Measurements from ENCODE around the gene RASSF1. TPM values are rescaled to one million over a fixed set of nuclear protein-coding genes. Genes with fewer than 3 reads are reported as not detected.

The RASSF1 gene
- total and polyA plus RNA-seq, 2 of the 8 experiments (the other 6 are each of a cell fraction or from before 2014, with no cell fraction given) = 10.3 to 15.7 TPM

DNA sequence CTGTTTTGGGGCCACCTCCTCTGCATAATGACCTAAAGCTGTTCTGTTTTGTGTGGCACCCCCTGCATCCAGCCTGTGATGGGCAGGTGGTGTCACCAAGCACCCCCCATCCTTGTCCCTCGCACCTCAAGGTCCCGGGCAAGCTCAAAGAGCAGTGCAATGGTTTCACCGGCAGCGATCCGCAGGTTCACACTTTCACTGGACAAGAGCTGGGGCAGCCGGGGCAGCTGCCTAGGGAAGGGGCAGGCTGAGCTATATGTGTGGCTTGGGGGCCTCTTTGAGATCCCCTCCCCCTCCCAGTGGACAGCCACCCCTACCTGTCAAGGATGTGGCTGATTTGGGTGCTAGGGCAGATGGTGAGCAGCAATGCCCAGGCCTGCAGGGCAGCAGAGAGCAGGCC is 51.5 kb downstream of the RASSF1 start:
- Histone ChIP-seq H3K14ac (ENCODE audit: insufficient read length) (no peak overlapping the region), H3K4me2 (ENCODE audit: insufficient read depth in 1 of 2, low read depth in 2 of 2, low read length in 2 of 2) (no peak overlapping the region), H2BK15ac (ENCODE audit: low read length) (no peak overlapping the region), H2AFZ (ENCODE audit: low read length) (no peak overlapping the region), H3K4me3 (ENCODE audit: extremely low read depth in 1 of 4, insufficient read depth in 2 of 4, low read depth in 3 of 4, low read length in 4 of 4) (no peak overlapping the region), H3K23ac (ENCODE audit: insufficient read length) (no peak overlapping the region), H4K91ac (replicated peaks; ENCODE audit: insufficient read length, low read length) (no peak overlapping the region), H3K36me3 (ENCODE audit: control insufficient read depth in 2 of 4, insufficient read depth in 4 of 4, low read length in 3 of 4) (peaks cover 16 to 29% (median 22%) of the 10 kb centered on the region in 4 experiments), H2BK5ac (ENCODE audit: low read depth, low read length) (no peak overlapping the region), H3K79me1 (ENCODE audit: low read depth, low read length) (peaks cover 8% of the 10 kb centered on the region; the same call in 1 of the 2 replicates), H2BK120ac (replicated peaks; ENCODE audit: low read depth, low read length) (no peak overlapping the region), H4K20me1 (replicated peaks in 1 of 2; ENCODE audit: control insufficient read depth in 1 of 2, insufficient read depth in 2 of 2, low read length in 2 of 2) (peaks cover 0 to 13% of the 10 kb centered on the region in 2 experiments), H3K23me2 (ENCODE audit: low read depth, low read length) (peaks cover 10% of the 10 kb centered on the region), H3K27me3 (replicated peaks in 1 of 4; ENCODE audit: control insufficient read depth in 3 of 4, extremely low read depth in 1 of 4, insufficient read depth in 3 of 4, low read length in 3 of 4) (no peaks in the 10 kb centered on the region; a peak in 1 of 7 replicates), H3K9ac (replicated peaks in 1 of 4; ENCODE audit: extremely low read depth in 1 of 4, low read depth in 3 of 4, low read length in 3 of 4) (no peak overlapping the region), H2AK5ac (ENCODE audit: low read depth, low read length) (no peak overlapping the region), H4K5ac (ENCODE audit: insufficient read length, low read depth, low read length) (no peak overlapping the region), H4K8ac (ENCODE audit: extremely low read depth, insufficient read depth, low read length) (no peak overlapping the region; the same call in 1 of the 2 replicates), H3K9me3 (ENCODE audit: insufficient read depth in 2 of 2, low read depth in 1 of 2, low read length in 1 of 2) (no peaks in the 10 kb centered on the region), H3K4ac (replicated peaks; ENCODE audit: insufficient read length, low read depth, low read length) (no peak overlapping the region), H3K56ac (replicated peaks; ENCODE audit: insufficient read length, low read depth, low read length) (no peak overlapping the region), H2BK12ac (ENCODE audit: low read depth, low read length) (no peak overlapping the region), H3K18ac (ENCODE audit: extremely low read depth, low read length) (no peak overlapping the region), H3K27ac (ENCODE audit: low read depth, low read length) (no peak overlapping the region), H3K79me2 (ENCODE audit: control insufficient read depth in 1 of 2, insufficient read depth in 2 of 2, low read length in 2 of 2) (peaks cover 0 to 15% of the 10 kb centered on the region in 2 experiments; a peak in 3 of 4 replicates), H3K4me1 (replicated peaks in 1 of 4; ENCODE audit: control insufficient read depth in 3 of 4, insufficient read depth in 4 of 4, low read length in 3 of 4) (peaks cover 0 to 7% (median 5%) of the 10 kb centered on the region in 4 experiments; a peak in 4 of 7 replicates), H2BK20ac (ENCODE audit: low read length) (no peak overlapping the region)
- FAIRE-seq (no peak), DNase-seq (ENCODE audit: low read depth in 1 of 2, low spot score in 2 of 2) (no peak)
- WGBS, 2 experiments (ENCODE audit: extremely low coverage in 1 of 2, insufficient coverage in 1 of 2, insufficient read length in 1 of 2, insufficient replicate concordance in 2 of 2, low coverage in 1 of 2, low lambda C conversion rate in 2 of 2, missing lambda C conversion rate in 1 of 2) = 96% methylated on average over 6 of the region's 6 CpGs; no CpG with 5 or more reads in 1 of the 2 experiments
- ChIA-PET POLR2A (ENCODE audit: partially characterized antibody) (interaction anchor here (0.6 to 6.8 kb wide), 6 partner anchors 10 to 41 kb away, joined by 3 to 122 read pairs (median 4); partner anchors contain the start of genes HYAL3, LSMEM2 and NAA80), CTCF (ENCODE audit: partially characterized antibody) (interaction anchor here (1.3 to 4.3 kb wide), 4 partner anchors 9 to 30 kb away, joined by 3 to 13 read pairs (median 8); partner anchors contain the start of gene HYAL1)
- TF ChIP-seq, protein P1, sequence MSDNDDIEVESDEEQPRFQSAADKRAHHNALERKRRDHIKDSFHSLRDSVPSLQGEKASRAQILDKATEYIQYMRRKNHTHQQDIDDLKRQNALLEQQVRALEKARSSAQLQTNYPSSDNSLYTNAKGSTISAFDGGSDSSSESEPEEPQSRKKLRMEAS (IDR thresholded peaks at IDR 0.05) = no peak
- TF ChIP-seq CHD2 (IDR thresholded peaks at IDR 0.05; ENCODE audit: low read length) (no peak), E2F6 (IDR thresholded peaks at IDR 0.05) (no peak), ZNF274 (IDR thresholded peaks at IDR 0.05; ENCODE audit: borderline replicate concordance, extremely low read depth, low read length) (no peak), KDM4A (IDR thresholded peaks at IDR 0.05; ENCODE audit: low read depth, low read length, severe bottlenecking) (no peak), SP1 (IDR thresholded peaks at IDR 0.05; ENCODE audit: low read depth, low read length) (no peak), HDAC6 (IDR thresholded peaks at IDR 0.05; ENCODE audit: low read depth, low read length) (no peak)

Data from H1 (cell line).